AG09319 (cell line): ENCODE data around the gene PRDM16.

Source experiments
- DNase-seq: peaks from one replicate; pipeline ENCODE4 v3.0.0-alpha.2; 2010; ENCODE audit warnings: low read depth; ENCODE audit errors: extremely low read depth
- CTCF ChIP-seq: IDR thresholded peaks from 2 replicates; pipeline ENCODE4 v1.5.1; 2011; ENCODE audit warnings: low read depth, mild to moderate bottlenecking, inconsistent platforms, low read length, moderate library complexity

Gene PRDM16

GRCh38 chr1:3456964-3457909 is 388.2 kb downstream of the PRDM16 start:
- no peak for DNase-seq
- TF ChIP-seq CTCF = no peak

GRCh38 chr1:3457910-3458883 is 389.2 kb downstream of the PRDM16 start:
- no peak for DNase-seq
- TF ChIP-seq CTCF = no peak

GRCh38 chr1:3459051-3459908 is 390.3 kb downstream of the PRDM16 start:
- TF ChIP-seq CTCF = no peak
- no peak for DNase-seq

GRCh38 chr1:3459940-3460671 is 391.1 kb downstream of the PRDM16 start:
- no peak for DNase-seq
- no peak for TF ChIP-seq CTCF

GRCh38 chr1:3460672-3461131 is 391.7 kb downstream of the PRDM16 start:
- TF ChIP-seq CTCF = no peak
- no peak for DNase-seq

DNA sequence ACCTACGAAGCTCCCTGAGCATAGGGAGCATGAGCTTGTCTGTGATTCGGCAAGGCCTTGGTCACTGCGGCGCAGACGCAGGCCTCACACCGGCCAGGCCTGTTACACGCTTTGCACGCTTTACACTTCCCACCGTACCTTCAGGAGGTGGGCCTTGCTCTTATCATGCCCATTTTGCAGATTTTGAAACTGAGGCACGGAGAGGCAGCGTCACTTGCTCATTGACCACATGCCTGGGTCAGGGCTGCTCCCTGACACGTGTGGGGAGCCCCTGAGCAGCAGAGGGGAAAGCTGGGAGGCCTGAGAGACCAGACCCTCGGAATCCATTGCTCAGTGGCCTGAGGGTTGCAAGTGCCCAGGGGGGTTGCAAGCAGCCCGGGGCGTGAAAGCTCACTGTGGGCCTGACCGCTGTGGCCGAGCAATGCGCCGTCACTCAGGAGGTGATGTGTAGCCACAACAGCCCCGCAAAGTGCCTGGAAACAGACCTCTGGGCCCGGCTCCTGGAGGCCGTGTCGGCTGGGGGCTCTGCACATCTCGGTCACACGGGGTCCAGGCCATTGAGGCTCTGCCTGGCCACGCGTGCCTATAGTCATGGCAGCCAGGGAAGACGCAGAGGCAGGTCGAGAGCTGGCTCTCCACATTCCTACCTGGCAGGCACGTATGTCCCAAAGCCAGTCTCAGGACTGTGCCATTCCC is 392.4 kb downstream of the PRDM16 start:
- no peak for DNase-seq
- no peak for TF ChIP-seq CTCF
